CD14-positive monocyte (primary cell): Measurements from ENCODE around the gene NRXN3. TPM values are rescaled to one million over a fixed set of nuclear protein-coding genes. Genes with fewer than 3 reads are reported as not detected.

Source experiments
- DNase-seq, 3 donors: peaks; one replicate each; pipeline ENCODE4 v3.0.0-alpha.2; 2011 to 2022
- H2AFZ ChIP-seq: 2 replicates; pipeline ENCODE4 v1.6.0; 2012; ENCODE audit warnings: mild to moderate bottlenecking, low read depth, low read length, inconsistent platforms; ENCODE audit not compliant: insufficient read depth, poor library complexity, severe bottlenecking
- H3K27ac ChIP-seq, 2 donors: 1 replicate in 1 of 2; 2 replicates in 1 of 2; pipeline ENCODE4 v1.5.1; 2012 to 2013; ENCODE audit warnings: low read length in 2 of 2, control low read depth in 1 of 2, inconsistent platforms in 1 of 2, low read depth in 1 of 2, mild to moderate bottlenecking in 1 of 2
- H3K27me3 ChIP-seq, 2 donors: one replicate each; pipeline versions ENCODE4 v1.6.0 to v1.6.1; 2011 to 2013; ENCODE audit warnings: low read length in 2 of 2; ENCODE audit not compliant: control insufficient read depth in 2 of 2, insufficient read depth in 2 of 2
- H3K36me3 ChIP-seq, 2 donors: replicated peaks in 1 of 2; 1 replicate in 1 of 2; 2 replicates in 1 of 2; pipeline versions ENCODE4 v1.5.1 to v1.6.1; 2012 to 2013; ENCODE audit warnings: low read length in 2 of 2, control low read depth in 1 of 2, inconsistent platforms in 1 of 2, mild to moderate bottlenecking in 1 of 2; ENCODE audit not compliant: insufficient read depth in 2 of 2, control insufficient read depth in 1 of 2
- H3K4me1 ChIP-seq, 2 donors: 1 replicate in 1 of 2; 2 replicates in 1 of 2; pipeline versions ENCODE4 v1.5.1 to v1.6.1; 2012 to 2013; ENCODE audit warnings: low read length in 2 of 2, control low read depth in 1 of 2, inconsistent platforms in 1 of 2, mild to moderate bottlenecking in 1 of 2, moderate library complexity in 1 of 2; ENCODE audit not compliant: insufficient read depth in 2 of 2, control insufficient read depth in 1 of 2
- H3K4me2 ChIP-seq: replicated peaks from 2 replicates; pipeline ENCODE3; 2012; ENCODE audit warnings: low read length, moderate library complexity, mild to moderate bottlenecking; ENCODE audit not compliant: poor library complexity, severe bottlenecking; ENCODE audit errors: extremely low read depth
- H3K4me3 ChIP-seq, 3 experiments: fragments of 200-600 bp in 1 of 3; sonication (generic) in 1 of 3; replicated peaks in 1 of 3; 1 replicate in 2 of 3; 2 replicates in 1 of 3; pipeline ENCODE4 v1.5.1; 2011 to 2013; ENCODE audit warnings: low read length in 3 of 3, mild to moderate bottlenecking in 3 of 3, control low read depth in 2 of 3, low read depth in 2 of 3, inconsistent platforms in 1 of 3, moderate library complexity in 1 of 3
- H3K79me2 ChIP-seq: 2 replicates; pipeline ENCODE4 v1.6.0; 2012; ENCODE audit warnings: mild to moderate bottlenecking, control low read depth, inconsistent platforms, low read length, moderate library complexity; ENCODE audit not compliant: insufficient read depth
- H3K9ac ChIP-seq: 2 replicates; pipeline ENCODE4 v1.6.0; 2017; ENCODE audit warnings: low read length, mild to moderate bottlenecking; ENCODE audit not compliant: insufficient read depth, poor library complexity, severe bottlenecking
- H3K9me3 ChIP-seq, 2 donors: replicated peaks in 1 of 2; 1 replicate in 1 of 2; 2 replicates in 1 of 2; pipeline versions ENCODE4 v1.5.1 to v1.6.1; 2012 to 2013; ENCODE audit warnings: low read length in 2 of 2, control low read depth in 1 of 2; ENCODE audit not compliant: control insufficient read depth in 1 of 2, insufficient read depth in 1 of 2
- H4K20me1 ChIP-seq: 2 replicates; pipeline ENCODE4 v1.6.0; 2012; ENCODE audit warnings: mild to moderate bottlenecking, low read length, control low read depth, moderate library complexity; ENCODE audit not compliant: insufficient read depth
- H3K27ac Mint-ChIP-seq, 7 donors: one replicate each; pipeline ENCODE4 v1.8.0; 2020; ENCODE audit warnings: mild to moderate bottlenecking in 7 of 7, mixed read lengths in 7 of 7, moderate library complexity in 6 of 7, inconsistent platforms in 2 of 7
- H3K27me3 Mint-ChIP-seq, 3 donors: one replicate each; pipeline ENCODE4 v1.8.0; 2021 to 2022; ENCODE audit warnings: low read depth in 3 of 3, mild to moderate bottlenecking in 3 of 3, mixed read lengths in 3 of 3, moderate library complexity in 3 of 3, inconsistent platforms in 1 of 3
- H3K36me3 Mint-ChIP-seq, 2 donors: one replicate each; pipeline ENCODE4 v1.8.0; 2020; ENCODE audit warnings: mixed read lengths in 2 of 2, inconsistent platforms in 1 of 2, mild to moderate bottlenecking in 1 of 2
- H3K4me1 Mint-ChIP-seq: one replicate; pipeline ENCODE4 v1.8.0; 2020; ENCODE audit warnings: mild to moderate bottlenecking, mixed read lengths
- H3K4me3 Mint-ChIP-seq, 2 donors: one replicate each; pipeline ENCODE4 v1.8.0; 2020; ENCODE audit warnings: mild to moderate bottlenecking in 2 of 2, mixed read lengths in 2 of 2, moderate library complexity in 1 of 2
- H3K9me3 Mint-ChIP-seq, 7 donors: one replicate each; pipeline ENCODE4 v1.8.0; 2020 to 2022; ENCODE audit warnings: mixed read lengths in 7 of 7, mild to moderate bottlenecking in 6 of 7, moderate library complexity in 6 of 7, inconsistent platforms in 2 of 7
- CTCF ChIP-seq: fragments of 200-600 bp; IDR thresholded peaks from one replicate; pipeline ENCODE4 v1.8.0; 2022; ENCODE audit warnings: antibody characterized with exemption, mild to moderate bottlenecking
- WGBS: methylation state at CpG from one replicate; pipeline ENCODE4 v1.1.5; 2013; ENCODE audit warnings: missing lambda C conversion rate; ENCODE audit not compliant: insufficient coverage; 5-methylcytosine and 5-hydroxymethylcytosine counted together
- intact Hi-C, 2 donors: fragments of 100-400 bp; cut with micrococcal nuclease; formaldehyde crosslinking; loops; one replicate each; pipeline versions ENCODE4 v1.15.0 to v1.15.1; 2023
- polyA plus RNA-seq, 3 donors: library from polyadenylated mRNA; depleted of rRNA in 1 of 3; unstranded in 2 of 3; stranded (reverse) in 1 of 3; fragments of 300-500 nt in 2 of 3; fragments of >200 nt in 1 of 3; fragmentation: Illumina TruSeq in 2 of 3; gene quantifications; 1 replicate in 2 of 3; 2 replicates in 1 of 3; pipeline ENCODE4 v1.2.3, GENCODE V29; 2012 to 2021

The NRXN3 gene
- polyA plus RNA-seq, 3 donors = not detected

- no CpG with 5 or more reads among the region's 1 CpG for WGBS
- Mint-ChIP-seq H3K4me3 (no peak overlapping the region), H3K27ac (no peak overlapping the region), H3K36me3 (no peaks in the 10 kb centered on the region), H3K9me3 (peaks cover 0 to 3% (median 0%) of the 10 kb centered on the region in 7 donors), H3K27me3 (peaks cover 0 to 5% (median 3%) of the 10 kb centered on the region in 3 donors), H3K4me1 (no peaks in the 10 kb centered on the region)
- Histone ChIP-seq H3K27me3 (no peaks in the 10 kb centered on the region), H3K36me3 (no peaks in the 10 kb centered on the region), H3K79me2 (no peaks in the 10 kb centered on the region), H4K20me1 (no peaks in the 10 kb centered on the region), H3K9ac (no peak overlapping the region), H3K9me3 (no peaks in the 10 kb centered on the region), H2AFZ (no peak overlapping the region), H3K4me3 (no peak overlapping the region), H3K4me2 (no peak overlapping the region), H3K4me1 (no peaks in the 10 kb centered on the region), H3K27ac (no peak overlapping the region)
- intact Hi-C loops = no loop called here
- no peak for TF ChIP-seq CTCF
- no peak for DNase-seq
Observed at GRCh38 chr14:78329371-78329770, 159.2 kb downstream of the NRXN3 start.

- Mint-ChIP-seq H3K27ac (no peak overlapping the region), H3K36me3 (no peaks in the 10 kb centered on the region), H3K9me3 (no peaks in the 10 kb centered on the region), H3K4me3 (no peak overlapping the region), H3K4me1 (no peaks in the 10 kb centered on the region), H3K27me3 (peaks cover 3 to 4% (median 3%) of the 10 kb centered on the region in 3 donors)
- H3K4me1 ChIP-seq = no peaks in the 10 kb centered on the region
- H3K9me3 ChIP-seq = no peaks in the 10 kb centered on the region
- H3K27me3 ChIP-seq = no peaks in the 10 kb centered on the region
- no peaks in the 10 kb centered on the region for H3K36me3 ChIP-seq
- no peak overlapping the region for H3K4me2 ChIP-seq
- H2AFZ ChIP-seq = no peak overlapping the region
- no peak for DNase-seq
- no peak overlapping the region for H3K27ac ChIP-seq
- no peak for TF ChIP-seq CTCF
- 38% methylated on average over 1 of the region's 2 CpGs for WGBS
- H3K4me3 ChIP-seq = no peak overlapping the region
- H3K9ac ChIP-seq = no peak overlapping the region
- no peaks in the 10 kb centered on the region for H3K79me2 ChIP-seq
- no peaks in the 10 kb centered on the region for H4K20me1 ChIP-seq
- intact Hi-C loops = no loop called here
Observed at GRCh38 chr14:78335531-78335930, 165.4 kb downstream of the NRXN3 start.
